Right renal pelvis (tissue), 4 donors: ENCODE results near the gene DOK1. TPM values are rescaled to one million over a fixed set of nuclear protein-coding genes. Genes with fewer than 3 reads are reported as not detected.
A peak's percentile ranks its signal among the peaks of the same experiment; 100 is the strongest.

ENCODE experiments used
- DNase-seq, 4 donors: peaks; one replicate each; pipeline ENCODE4 v3.0.0-alpha.2; 2013; ENCODE audit warnings: low read depth in 4 of 4, low spot score in 3 of 4, missing footprints in 1 of 4
- polyA plus RNA-seq, 4 donors: library from polyadenylated mRNA; unstranded; fragments of 120-200 nt; gene quantifications; one replicate each; pipeline ENCODE4 v1.2.1, GENCODE V29; 2013; ENCODE audit not compliant: insufficient read length in 4 of 4

Gene DOK1
- polyA plus RNA-seq, 4 donors = 7.8 to 10.2 (median 8.7) TPM

- no peak for DNase-seq
Observed at GRCh38 chr2:74564222-74564621, 9.7 kb downstream of the DOK1 start.

- DNase-seq = no peak
Observed at GRCh38 chr2:74566076-74566753, 11.7 kb downstream of the DOK1 start.

- DNase-seq = no peak
Observed at GRCh38 chr2:74566754-74567085, 12.2 kb downstream of the DOK1 start.

- no peak for DNase-seq
Observed at GRCh38 chr2:74567881-74568280, 13.4 kb downstream of the DOK1 start.

- DNase-seq = no peak
Observed at GRCh38 chr2:74569686-74570085, 15.2 kb downstream of the DOK1 start.

GRCh38 chr2:74571058-74571457, 16.5 kb downstream of the DOK1 start:
- no peak for DNase-seq

GRCh38 chr2:74572178-74572925, 17.8 kb downstream of the DOK1 start:
- DNase-seq = no peak

GRCh38 chr2:74573747-74574562, 19.4 kb downstream of the DOK1 start:
- no peak for DNase-seq

- DNase-seq = no peak
Observed at GRCh38 chr2:74575320-74575719, 20.8 kb downstream of the DOK1 start.

GRCh38 chr2:74576211-74576862, 21.8 kb downstream of the DOK1 start:
- DNase-seq = no peak

GRCh38 chr2:74576863-74577229, 22.3 kb downstream of the DOK1 start:
- DNase-seq = no peak

- DNase-seq = no peak
Observed at GRCh38 chr2:74577448-74577847, 22.9 kb downstream of the DOK1 start.

GRCh38 chr2:74578408-74578807, 23.9 kb downstream of the DOK1 start:
- DNase-seq = no peak

GRCh38 chr2:74581463-74581862, 26.9 kb downstream of the DOK1 start:
- DNase-seq = no peak

GRCh38 chr2:74582184-74582583, 27.7 kb downstream of the DOK1 start:
- no peak for DNase-seq

GRCh38 chr2:74583504-74583903, 29.0 kb downstream of the DOK1 start:
- DNase-seq = no peak

GRCh38 chr2:74584088-74584645, 29.6 kb downstream of the DOK1 start:
- DNase-seq = no peak

- no peak for DNase-seq
Observed at GRCh38 chr2:74585406-74586185, 31.1 kb downstream of the DOK1 start.

GRCh38 chr2:74587664-74588277, 33.3 kb downstream of the DOK1 start:
- peak; percentile 40 to 52 (median 44) for DNase-seq

- no peak for DNase-seq
Observed at GRCh38 chr2:74588664-74589063, 34.1 kb downstream of the DOK1 start.
